ENCODE results near the gene SLC9C1. TPM values are rescaled to one million over a fixed set of nuclear protein-coding genes. Genes with fewer than 3 reads are reported as not detected.

The SLC9C1 gene
- total and polyA plus RNA-seq, 8 donors, result 1.1 TPM; not detected in 7

DNA sequence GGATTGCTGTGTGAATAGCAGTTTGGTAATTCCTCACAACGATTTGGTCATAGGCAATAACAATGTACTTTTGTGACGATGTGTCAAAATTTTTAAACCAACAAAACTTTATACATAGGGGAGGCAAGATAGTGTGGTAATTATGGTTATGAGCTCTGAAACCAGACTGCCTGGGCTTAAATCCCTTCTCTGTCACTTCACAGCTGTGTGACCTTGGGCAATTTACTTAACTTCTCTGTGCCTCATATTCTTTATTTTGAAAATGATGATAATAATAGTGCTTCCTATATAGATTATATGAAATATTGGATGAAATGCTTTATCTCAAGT lies 44.7 kb upstream of the SLC9C1 start:
- TF ChIP-seq POLR2A (IDR thresholded peaks at IDR 0.05) (no peak), CTCF (IDR thresholded peaks at IDR 0.05) (no peak), POLR2AphosphoS5 (IDR thresholded peaks at IDR 0.05) (no peak), EP300 (IDR thresholded peaks at IDR 0.05) (no peak)
- peaks cover 0 to 5% (median 0%) of the 10 kb centered on the region in 3 donors for H3K27me3 ChIP-seq
- no peak for DNase-seq
- H3K9me3 ChIP-seq, result peaks cover 0 to 6% (median 0%) of the 10 kb centered on the region in 4 donors
- no peak overlapping the region for H3K4me3 ChIP-seq
- no peak overlapping the region for H3K27ac ChIP-seq
- H3K36me3 ChIP-seq, result no peaks in the 10 kb centered on the region
- peaks cover 0 to 26% (median 8%) of the 10 kb centered on the region in 4 donors for H3K4me1 ChIP-seq
- WGBS, 5 donors, result 62 to 86% (median 76%) methylated on average over 2 of the region's 2 CpGs
- intact Hi-C loops (cut with DNase I; ENCODE audit: low total_unique reads), result no loop called here

DNA sequence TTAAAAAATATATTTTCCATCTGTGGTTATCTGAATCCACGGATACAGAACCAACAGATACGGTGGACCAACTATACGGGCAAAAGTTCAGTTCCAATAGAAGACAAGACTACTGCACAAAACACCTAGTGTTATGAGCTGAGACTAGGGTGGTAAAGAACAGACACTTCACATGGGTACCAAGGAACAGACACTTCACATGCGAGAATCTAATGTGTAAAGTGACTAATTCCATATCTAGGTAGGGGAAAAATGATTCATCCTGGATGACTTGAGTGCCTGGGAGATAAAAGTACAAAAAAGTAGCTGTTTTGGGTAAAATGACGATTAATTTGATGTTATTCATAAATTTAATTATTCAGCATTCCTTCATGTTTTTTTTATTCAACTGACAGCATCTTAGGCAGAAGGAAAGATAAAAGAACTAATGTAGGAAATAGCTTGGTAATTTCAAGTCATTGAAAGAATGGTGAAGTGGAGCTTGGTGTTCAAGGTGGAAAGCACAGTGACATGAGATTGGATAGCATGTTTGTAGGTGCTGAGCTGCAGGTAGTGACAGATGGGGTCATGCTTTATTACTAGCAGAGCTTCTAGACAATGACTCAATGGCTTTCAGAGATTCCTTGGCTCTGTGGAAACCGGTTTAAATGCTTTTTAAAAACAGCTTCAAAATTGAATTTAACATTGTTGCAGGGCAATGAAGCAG lies 44.2 kb upstream of the SLC9C1 start:
- 65 to 82% (median 75%) methylated on average over 6 of the region's 6 CpGs for WGBS, 5 donors
- H3K36me3 ChIP-seq, result no peaks in the 10 kb centered on the region

DNA sequence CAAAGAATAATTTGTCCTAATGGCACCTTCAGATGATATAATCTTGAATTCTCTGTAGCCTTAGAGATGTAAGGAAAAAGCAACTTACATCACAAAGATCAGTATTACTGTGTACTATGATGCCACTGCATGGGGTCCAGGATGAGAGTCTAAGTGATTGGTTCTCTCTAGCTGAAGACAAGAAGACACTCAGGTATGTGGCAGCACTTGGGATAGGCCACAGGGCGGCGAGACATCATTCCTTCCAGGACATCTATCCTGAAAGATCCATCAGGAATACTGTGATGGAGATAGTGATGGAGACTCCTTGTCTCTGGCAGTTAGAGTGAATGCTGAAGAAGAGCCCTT lies 41.4 kb upstream of the SLC9C1 start:
- intact Hi-C loops (cut with DNase I; ENCODE audit: low total_unique reads), result no loop called here
- whole genome bisulfite sequencing, 5 donors, result 90 to 97% (median 96%) methylated on average over 2 of the region's 2 CpGs
- TF ChIP-seq POLR2AphosphoS5 (IDR thresholded peaks at IDR 0.05), result no peak

More for the DNA sequence above, 44.2 kb upstream of the SLC9C1 start:
- peaks cover 0 to 10% (median 4%) of the 10 kb centered on the region in 3 donors for H3K27me3 ChIP-seq
- peaks cover 0 to 29% (median 12%) of the 10 kb centered on the region in 4 donors for H3K4me1 ChIP-seq
- H3K27ac ChIP-seq, result no peak overlapping the region
- H3K9me3 ChIP-seq, result peaks cover 0 to under 1% (median 0%) of the 10 kb centered on the region in 4 donors
- H3K4me3 ChIP-seq, result no peak overlapping the region
- TF ChIP-seq POLR2AphosphoS5 (IDR thresholded peaks at IDR 0.05) (no peak), EP300 (IDR thresholded peaks at IDR 0.05) (no peak), CTCF (IDR thresholded peaks at IDR 0.05) (no peak), POLR2A (IDR thresholded peaks at IDR 0.05) (no peak)
- DNase-seq, result no peak
- intact Hi-C loops (cut with DNase I; ENCODE audit: low total_unique reads), result no loop called here

DNA sequence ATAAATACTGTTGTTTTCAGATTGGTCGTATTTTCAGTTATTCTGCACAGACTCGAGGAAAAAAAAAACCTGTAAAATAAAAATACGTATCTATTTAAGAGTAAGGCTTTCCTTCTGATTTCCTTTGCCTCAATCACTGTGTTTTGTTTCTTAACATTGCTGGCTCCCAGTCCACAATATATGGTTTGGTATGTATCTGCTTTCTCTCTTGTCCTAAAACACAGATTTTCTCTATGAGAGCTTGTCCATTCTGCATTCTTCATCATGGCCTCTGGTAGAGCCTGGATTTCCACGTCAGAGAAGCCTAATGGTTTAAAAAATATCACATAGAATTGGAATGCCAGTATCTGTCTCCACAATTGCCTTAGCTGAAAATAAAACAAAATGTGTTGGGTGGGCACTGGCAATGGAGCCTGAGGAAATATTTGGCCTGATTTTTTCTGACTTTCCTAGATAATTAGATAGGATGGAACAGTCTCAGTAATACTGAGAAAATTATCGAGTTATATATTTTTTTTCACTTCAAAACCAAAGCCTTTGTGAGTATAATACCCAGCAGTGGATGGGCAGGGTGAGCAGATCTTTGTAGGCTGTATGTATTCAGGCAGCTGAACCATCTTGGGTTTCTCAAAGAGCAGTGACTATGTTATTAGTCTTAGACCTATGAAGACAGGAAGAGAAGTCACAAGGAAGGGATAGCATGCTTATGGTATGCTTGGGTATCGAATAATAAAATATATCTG lies 40.8 kb upstream of the SLC9C1 start:
- peaks cover 0 to 19% (median 9%) of the 10 kb centered on the region in 3 donors for H3K27me3 ChIP-seq
- peak overlapping the region in 4 of 5 donors; percentile 72 to 84 (median 83) for H3K27ac ChIP-seq
- TF ChIP-seq EP300 (IDR thresholded peaks at IDR 0.05) (no peak), POLR2A (IDR thresholded peaks at IDR 0.05) (no peak), POLR2AphosphoS5 (IDR thresholded peaks at IDR 0.05) (no peak), CTCF (IDR thresholded peaks at IDR 0.05) (no peak)
- 48 to 61% (median 52%) methylated on average over 6 of the region's 6 CpGs for WGBS, 5 donors
- no peaks in the 10 kb centered on the region for H3K9me3 ChIP-seq
- peaks cover 0 to 38% (median 20%) of the 10 kb centered on the region in 4 donors for H3K4me1 ChIP-seq
- intact Hi-C loops (cut with DNase I; ENCODE audit: low total_unique reads), result no loop called here
- peak in 1 of 2 donors; percentile 63 for DNase-seq
- no peaks in the 10 kb centered on the region for H3K36me3 ChIP-seq
- H3K4me3 ChIP-seq, result peak overlapping the region; percentile 47 to 62 (median 57)

More for the DNA sequence above, 41.4 kb upstream of the SLC9C1 start:
- no peak for DNase-seq
- Histone ChIP-seq H3K4me3 (no peak overlapping the region), H3K27me3 (peaks cover 0 to 19% (median 9%) of the 10 kb centered on the region in 3 donors), H3K4me1 (peaks cover 0 to 38% (median 20%) of the 10 kb centered on the region in 4 donors), H3K27ac (peak overlapping the region in 3 of 5 donors; percentile 10 to 83 (median 83)), H3K9me3 (no peaks in the 10 kb centered on the region), H3K36me3 (no peaks in the 10 kb centered on the region)

Measured in stomach (tissue), 9 donors.